AG04449 (cell line): ENCODE results near the gene NACC1.

ENCODE experiments used
- CTCF ChIA-PET: fragments of 350-600 bp; formaldehyde crosslinking; extraction: SDS; loops from one replicate; lab custom pipeline; 2021; ENCODE audit warnings: antibody characterized with exemption; lab: Yijun Ruan, JAX
- POLR2A ChIA-PET: fragments of 400-600, 350-600 bp; formaldehyde crosslinking; extraction: SDS; loops from one replicate; lab custom pipeline; 2020; ENCODE audit warnings: antibody characterized with exemption, inconsistent platforms; lab: Yijun Ruan, JAX
- DNase-seq: peaks from one replicate; pipeline ENCODE4 v3.0.0-alpha.2; 2010; ENCODE audit warnings: low read depth, low spot score
- H3K4me3 ChIP-seq: 2 replicates; pipeline ENCODE4 v1.5.1; 2011; ENCODE audit warnings: low read depth, mild to moderate bottlenecking, control low read depth, low read length
- CTCF ChIP-seq: IDR thresholded peaks from one replicate; pipeline ENCODE4 v1.5.1; 2011; ENCODE audit warnings: mild to moderate bottlenecking, moderate library complexity, low read length, control low read depth, inconsistent platforms; ENCODE audit not compliant: insufficient read depth; ENCODE audit errors: missing control alignments

Gene NACC1

GRCh38 chr19:13122980-13123957, 5.2 kb downstream of the NACC1 start:
- H3K4me3 ChIP-seq, result no peak overlapping the region
- no peak for TF ChIP-seq CTCF
- ChIA-PET CTCF (interaction anchor here (1.0 to 1.1 kb wide), 3 partner anchors 9 to 158 kb away, joined by 3 to 4 read pairs (median 3); no protein-coding TSS in a partner anchor), POLR2A (interaction anchor here (0.9 to 1.4 kb wide), 3 partner anchors 9 to 31 kb away, joined by 3 to 4 read pairs (median 4); no protein-coding TSS in a partner anchor)
- no peak for DNase-seq

GRCh38 chr19:13127051-13127450, 9.0 kb downstream of the NACC1 start:
- no peak for DNase-seq
- no peak for TF ChIP-seq CTCF
- POLR2A ChIA-PET, result interaction anchor here (0.9 kb wide), 1 partner anchor 28 kb away, joined by 5 read pairs; no protein-coding TSS in a partner anchor
- no peak overlapping the region for H3K4me3 ChIP-seq
- CTCF ChIA-PET, result interaction anchor here (1.2 to 2.6 kb wide), 3 partner anchors 33 to 162 kb away, joined by 4 to 14 read pairs (median 9); no protein-coding TSS in a partner anchor

GRCh38 chr19:13127811-13128575, 9.9 kb downstream of the NACC1 start:
- POLR2A ChIA-PET, result interaction anchor here (0.6 to 0.9 kb wide), 2 partner anchors 27 to 143 kb away, joined by 3 to 5 read pairs; no protein-coding TSS in a partner anchor
- CTCF ChIA-PET, result interaction anchor here (0.8 to 2.0 kb wide), 3 partner anchors 9 to 152 kb away, joined by 3 to 9 read pairs (median 6); no protein-coding TSS in a partner anchor
- TF ChIP-seq CTCF, result no peak
- no peak for DNase-seq
- no peak overlapping the region for H3K4me3 ChIP-seq

GRCh38 chr19:13128583-13128982, 10.5 kb downstream of the NACC1 start:
- CTCF ChIA-PET, result interaction anchor here (1.2 to 2.0 kb wide), 3 partner anchors 9 to 163 kb away, joined by 6 to 9 read pairs (median 7); no protein-coding TSS in a partner anchor
- DNase-seq, result no peak
- POLR2A ChIA-PET, result interaction anchor here (1.0 kb wide), 1 partner anchor 15 kb away, joined by 3 read pairs; no protein-coding TSS in a partner anchor
- no peak for TF ChIP-seq CTCF
- H3K4me3 ChIP-seq, result no peak overlapping the region

- no peak overlapping the region for H3K4me3 ChIP-seq
- TF ChIP-seq CTCF, result no peak
- no peak for DNase-seq
- ChIA-PET POLR2A (interaction anchor here (0.6 to 1.0 kb wide), 2 partner anchors 15 to 269 kb away, joined by 3 to 4 read pairs; no protein-coding TSS in a partner anchor), CTCF (interaction anchor here (1.2 to 2.2 kb wide), 4 partner anchors 10 to 164 kb away, joined by 6 to 9 read pairs (median 6); no protein-coding TSS in a partner anchor)
Observed at GRCh38 chr19:13129384-13129783, 11.3 kb downstream of the NACC1 start.
